Stimulated activated CD8-positive, alpha-beta memory T cell treated with anti-CD3 and anti-CD28 coated beads, Interleukin-2, amount 100 ng/mL, for 1 hour (primary cell): ENCODE data around the gene OR10C1.
"Not testable (repeated sequence)": the region's sequence is repeated elsewhere in the genome, so short reads cannot be mapped to it uniquely, and the experiment has no call there.

Source experiments
- DNase-seq, 2 donors: peaks; one replicate each; pipeline ENCODE4 v3.0.0-alpha.2; 2020; ENCODE audit warnings: low read depth in 2 of 2

OR10C1 gene, protein sequence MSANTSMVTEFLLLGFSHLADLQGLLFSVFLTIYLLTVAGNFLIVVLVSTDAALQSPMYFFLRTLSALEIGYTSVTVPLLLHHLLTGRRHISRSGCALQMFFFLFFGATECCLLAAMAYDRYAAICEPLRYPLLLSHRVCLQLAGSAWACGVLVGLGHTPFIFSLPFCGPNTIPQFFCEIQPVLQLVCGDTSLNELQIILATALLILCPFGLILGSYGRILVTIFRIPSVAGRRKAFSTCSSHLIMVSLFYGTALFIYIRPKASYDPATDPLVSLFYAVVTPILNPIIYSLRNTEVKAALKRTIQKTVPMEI

DNA sequence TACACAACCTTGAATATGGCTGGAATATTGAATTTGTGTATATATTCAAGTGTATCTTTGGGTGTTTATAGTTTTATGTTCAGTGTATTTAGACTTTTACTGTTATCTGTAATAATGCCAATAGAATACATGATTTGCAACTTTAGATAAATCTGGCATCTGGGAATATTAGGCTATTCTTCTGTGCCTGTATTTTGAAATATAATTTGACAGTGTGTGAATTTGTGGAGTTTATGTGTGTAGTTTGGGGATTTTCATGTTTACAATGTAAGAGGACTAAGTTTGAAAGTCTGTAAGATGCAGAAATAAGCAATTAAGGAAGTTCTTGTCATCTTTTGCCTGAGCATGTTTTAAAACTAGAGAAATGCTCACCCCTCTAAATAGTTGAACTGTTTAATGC lies at the start of gene OR10C1:
TSS of gene OR10C1 (plus strand) at position 301 of the 400 bp plus-strand sequence. CDS start 710 bp downstream, outside the sequence.
- no peak for DNase-seq

DNA sequence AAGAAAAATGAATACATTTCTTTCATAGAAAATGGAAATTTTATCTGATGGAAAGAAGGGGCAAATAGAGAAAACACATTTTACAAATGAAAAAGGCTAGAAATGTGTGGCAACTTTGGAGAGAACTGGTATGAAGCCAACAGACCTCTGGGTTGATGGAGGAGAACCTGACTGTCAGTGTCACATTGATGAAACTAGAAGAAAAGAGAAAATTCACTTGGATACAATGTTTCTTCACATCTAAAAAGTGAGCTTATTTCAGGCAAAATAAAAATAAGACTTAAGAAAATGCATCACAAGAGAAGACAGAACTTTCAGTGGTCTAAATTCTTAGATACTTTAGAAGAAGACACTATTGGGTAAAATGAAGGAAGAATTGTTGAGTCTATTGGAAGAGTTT lies 43.8 kb upstream of the OR10C1 start, which contains the start of gene OR12D2:
TSS of gene OR12D2 (plus strand) at position 301 of the 400 bp plus-strand sequence. CDS start 1,069 bp downstream, outside the sequence.
- DNase-seq: no peak

DNA sequence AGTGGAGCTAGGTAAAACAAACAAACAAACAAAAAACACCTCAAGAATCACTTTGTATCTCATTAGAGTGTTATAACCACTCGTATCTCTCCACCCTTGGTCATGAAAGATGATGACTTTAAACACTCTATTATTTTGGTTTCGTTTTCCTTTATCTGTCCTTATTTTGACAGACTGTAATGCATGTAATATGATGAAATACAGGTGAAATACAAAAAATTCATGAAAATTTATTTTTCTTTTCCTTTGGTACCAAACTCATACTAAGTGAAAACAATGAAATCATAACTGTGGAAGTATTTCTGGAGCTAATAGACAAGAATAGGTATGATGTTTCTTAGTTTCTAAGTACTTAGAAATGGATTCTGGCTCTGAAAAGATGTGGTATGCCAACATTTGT lies 39.6 kb upstream of the OR10C1 start:
- DNase-seq: no peak

DNA sequence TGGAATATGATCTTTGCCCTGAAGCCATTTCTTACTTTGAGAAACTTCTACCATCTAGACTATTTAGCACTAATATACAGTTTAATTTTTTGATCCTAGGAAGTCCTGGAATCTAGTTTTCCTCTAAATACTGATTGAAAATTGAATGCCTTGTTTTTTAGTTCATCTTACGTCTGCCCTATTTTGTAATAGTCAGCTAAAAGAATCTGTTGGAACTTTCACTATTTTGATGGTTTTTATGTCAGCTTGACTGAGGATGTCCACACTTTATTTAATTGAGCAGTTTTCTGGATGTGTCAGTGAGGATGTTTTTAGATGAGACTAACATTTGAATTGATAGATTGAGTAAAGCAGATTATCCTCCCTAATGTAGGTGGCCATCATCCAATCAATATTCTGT lies 35.3 kb upstream of the OR10C1 start:
- DNase-seq: no peak

DNA sequence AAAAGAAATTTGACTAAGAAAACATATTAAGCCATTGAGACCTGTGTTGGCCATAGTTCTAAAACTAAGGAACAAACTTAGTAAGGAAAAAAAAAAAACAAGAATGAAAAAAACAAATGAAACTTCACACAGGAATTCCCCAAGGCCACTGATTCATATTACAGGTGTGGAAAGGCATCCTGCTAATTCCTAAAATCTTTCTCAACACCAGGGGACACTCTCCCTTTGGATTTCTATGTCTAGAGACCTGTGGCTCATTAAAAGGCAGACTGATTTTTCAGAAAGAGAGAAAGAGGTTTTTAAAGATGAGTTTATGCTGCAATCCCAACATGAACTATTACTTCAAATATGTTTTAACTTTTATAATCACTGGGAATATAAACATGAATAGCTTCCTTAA lies 24.5 kb upstream of the OR10C1 start, which contains the start of gene OR12D1:
TSS of gene OR12D1 (plus strand) at position 341 of the 400 bp plus-strand sequence.
- no peak for DNase-seq

DNA sequence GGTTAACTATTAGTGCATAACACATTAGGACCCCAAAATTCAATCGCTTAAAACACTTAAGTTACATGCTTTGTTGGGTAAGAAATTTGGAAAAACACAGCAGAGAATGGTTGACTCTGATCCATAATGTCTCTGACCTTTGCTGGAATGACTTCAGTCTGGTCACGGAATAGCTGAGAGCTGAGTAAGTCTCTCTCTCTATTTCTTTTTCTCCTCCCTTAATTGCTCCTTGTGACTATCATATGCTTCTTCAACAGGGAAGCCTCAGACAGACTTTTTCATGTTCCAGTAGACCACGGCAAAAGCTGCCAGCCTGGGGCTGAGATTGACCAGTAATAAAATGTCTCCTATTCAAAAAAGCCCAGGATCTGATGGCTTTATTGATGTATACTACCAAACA lies 19.6 kb upstream of the OR10C1 start:
- no peak for DNase-seq

DNA sequence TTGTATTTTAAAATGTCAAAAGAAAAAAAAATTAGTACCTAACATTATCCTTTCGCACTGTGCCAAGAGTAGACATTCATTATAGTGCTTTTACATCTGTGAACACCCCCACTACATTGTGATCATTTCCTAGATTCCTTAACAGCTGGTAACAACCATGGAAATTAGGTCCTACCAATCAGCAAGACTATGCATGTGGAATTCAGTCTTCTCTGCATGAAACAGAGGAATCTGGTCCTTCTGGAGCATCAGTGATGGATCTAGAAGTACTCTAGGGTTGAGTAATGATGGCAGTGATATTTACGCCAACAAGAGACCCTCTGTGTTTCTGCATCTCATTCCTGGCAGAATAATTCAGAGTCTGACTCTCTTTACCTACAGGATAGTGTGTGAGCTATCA lies 14.9 kb upstream of the OR10C1 start:
- no peak for DNase-seq

DNA sequence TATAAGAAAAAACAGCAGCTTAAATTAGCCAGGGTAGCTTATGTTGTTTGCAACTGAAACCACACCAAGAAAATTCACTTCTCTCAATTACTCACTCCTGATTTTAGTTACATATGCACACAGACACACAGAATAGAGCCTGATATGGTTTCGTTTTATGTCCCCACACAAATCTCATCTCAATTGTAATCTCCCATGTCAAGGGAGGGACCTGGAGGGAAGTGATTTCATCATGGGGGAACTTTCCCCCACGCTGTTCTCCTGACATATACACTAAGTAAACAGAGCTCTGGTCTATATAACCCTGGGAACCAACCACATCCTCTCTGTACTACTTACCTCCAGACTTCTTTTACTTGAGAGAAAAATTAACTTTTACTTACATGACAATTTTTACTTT lies 14.5 kb upstream of the OR10C1 start:
- DNase-seq: no peak

DNA sequence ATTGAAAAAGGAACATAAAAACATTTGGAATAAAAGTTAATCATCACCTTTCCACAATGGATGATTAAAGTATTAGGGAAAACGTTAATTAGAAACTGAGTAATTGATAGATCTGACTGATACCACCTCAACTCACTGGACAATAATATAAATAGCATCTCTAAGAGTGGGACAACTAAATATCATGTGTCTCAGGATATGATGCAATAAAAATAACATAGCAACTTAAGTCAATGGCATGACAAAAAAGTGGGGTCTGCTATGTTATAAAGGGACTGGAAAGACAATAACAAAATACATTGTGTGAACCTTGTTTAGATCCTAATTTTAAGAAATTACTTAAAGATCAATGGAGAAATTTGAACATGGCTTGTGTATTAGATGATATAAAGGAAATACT lies 14.0 kb upstream of the OR10C1 start:
- DNase-seq: no peak

DNA sequence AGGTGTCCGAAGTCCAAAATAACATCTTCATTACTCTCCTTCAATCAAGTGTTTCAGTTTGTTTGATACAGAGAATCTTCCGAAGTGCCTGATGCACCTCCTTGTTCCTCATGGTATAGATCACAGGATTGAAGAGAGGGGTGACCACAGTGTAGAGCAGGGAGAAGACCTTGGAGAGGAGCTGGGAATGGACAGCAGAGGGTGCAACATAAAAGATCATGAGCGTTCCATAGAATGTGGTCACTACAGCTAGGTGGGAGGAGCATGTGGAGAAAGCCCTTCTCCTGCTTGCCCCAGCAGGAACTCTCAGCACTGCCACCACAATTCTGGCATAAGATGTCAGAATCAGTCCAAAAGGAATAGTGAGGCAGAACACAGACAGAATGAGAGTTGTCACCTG lies 12.5 kb upstream of the OR10C1 start:
- DNase-seq: no peak

DNA sequence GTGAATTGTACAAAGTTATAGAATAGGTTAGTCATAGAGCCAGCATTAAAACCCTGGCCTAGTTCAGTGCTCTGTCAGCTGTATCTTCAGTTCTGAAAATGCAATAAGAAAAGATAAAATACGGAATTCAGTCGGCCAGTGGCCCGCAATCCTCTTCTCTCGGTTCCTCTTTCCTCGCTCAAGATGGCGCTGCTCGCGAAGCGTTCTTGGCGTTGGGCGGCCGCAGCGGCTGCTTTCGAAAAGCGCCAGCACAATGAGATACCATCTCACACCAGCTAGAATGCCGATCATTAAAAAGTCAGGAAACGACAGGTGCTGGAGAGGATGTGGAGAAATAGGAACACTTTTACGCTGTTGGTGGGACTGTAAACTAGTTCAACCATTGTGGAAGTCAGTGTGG lies 2.4 kb upstream of the OR10C1 start:
- not testable (repeated sequence) for DNase-seq

DNA sequence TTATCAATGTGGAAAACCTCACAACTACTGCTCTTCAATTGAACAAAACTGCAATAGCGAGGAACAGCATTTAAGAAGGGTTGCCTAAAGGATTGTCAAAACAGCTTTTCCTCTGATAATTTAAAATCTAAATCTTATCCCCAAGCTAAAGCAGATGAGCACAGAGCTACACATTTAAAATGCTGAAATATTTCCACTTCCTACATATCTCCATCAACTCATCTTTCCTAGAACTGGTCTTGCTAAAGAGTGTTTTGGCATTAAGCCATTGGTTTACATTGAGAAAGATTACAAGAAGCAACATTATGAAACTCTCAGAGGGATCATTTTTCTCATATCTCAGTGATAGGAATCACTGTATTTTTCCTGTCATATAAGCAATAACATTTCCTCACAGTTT lies 3.6 kb downstream of the OR10C1 start:
- DNase-seq: no peak

DNA sequence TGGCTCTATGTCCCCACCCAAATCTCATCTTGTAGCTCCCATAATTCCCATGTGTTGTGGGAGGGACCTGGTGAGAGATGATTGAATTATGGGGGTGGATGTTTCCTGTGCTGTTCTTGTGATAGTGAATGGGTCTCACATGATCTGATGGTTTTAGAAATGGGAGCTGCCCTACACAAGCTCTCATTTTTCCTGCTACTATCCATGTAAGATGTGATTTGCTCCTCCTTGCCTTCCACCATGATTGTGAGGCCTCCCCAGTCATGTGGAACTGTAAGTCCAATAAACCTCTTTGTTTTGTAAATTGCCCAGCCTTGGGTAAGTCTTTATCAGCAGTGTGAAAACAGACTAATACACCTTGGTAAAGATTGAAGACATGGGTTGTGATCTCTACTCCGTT lies 4.9 kb downstream of the OR10C1 start:
- DNase-seq: not testable (repeated sequence)

DNA sequence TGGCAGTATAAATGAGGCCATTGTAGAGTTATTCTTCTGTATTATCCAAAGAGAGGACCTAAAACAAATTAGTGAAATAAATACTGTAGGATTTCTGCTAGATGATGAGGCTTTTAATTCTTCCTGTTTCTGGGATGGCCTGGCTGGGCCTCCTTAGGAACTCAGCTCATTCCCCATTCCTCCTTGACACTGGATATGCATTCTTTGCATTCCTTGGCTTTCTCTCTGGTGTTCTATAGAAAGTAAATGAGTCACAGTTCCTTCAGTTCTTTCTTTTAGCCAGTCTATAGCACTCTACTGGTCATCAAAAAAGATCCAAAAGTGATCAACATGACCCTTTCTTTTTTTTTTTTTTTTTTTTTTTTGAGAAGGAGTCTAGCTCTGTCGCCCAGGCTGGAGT lies 8.6 kb downstream of the OR10C1 start:
- no peak for DNase-seq

DNA sequence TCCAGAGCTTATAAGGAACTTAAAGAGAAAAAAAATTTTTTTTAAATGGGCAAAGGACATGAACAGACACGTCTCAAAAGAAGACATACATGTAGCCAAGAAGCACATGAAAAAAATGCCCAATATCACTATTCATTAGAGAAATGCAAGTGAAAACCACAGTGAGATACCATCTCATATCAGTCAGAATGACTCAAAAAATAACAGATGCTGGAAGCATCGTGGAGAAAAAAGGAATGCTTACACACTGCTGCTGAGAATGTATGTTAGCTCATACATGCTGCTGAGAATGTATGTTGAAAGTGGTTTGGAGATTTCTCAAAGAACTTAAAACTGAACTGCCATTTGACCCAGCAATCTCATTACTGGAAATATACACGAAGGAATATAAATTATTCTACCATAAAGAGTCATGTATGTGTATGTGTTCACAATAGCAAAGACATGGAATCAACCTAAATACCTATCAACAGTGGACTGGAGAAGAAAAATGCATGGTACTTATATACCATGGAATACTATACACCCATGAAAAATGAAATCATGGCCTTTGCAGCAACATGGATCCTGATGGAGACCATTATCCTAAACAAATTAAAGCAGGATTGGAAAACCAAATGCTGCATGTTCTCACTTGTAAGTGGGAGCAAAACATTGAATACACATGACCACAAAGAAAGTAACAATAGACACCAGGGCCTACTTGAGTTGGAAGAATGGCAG lies 12.5 kb downstream of the OR10C1 start:
- no peak for DNase-seq

DNA sequence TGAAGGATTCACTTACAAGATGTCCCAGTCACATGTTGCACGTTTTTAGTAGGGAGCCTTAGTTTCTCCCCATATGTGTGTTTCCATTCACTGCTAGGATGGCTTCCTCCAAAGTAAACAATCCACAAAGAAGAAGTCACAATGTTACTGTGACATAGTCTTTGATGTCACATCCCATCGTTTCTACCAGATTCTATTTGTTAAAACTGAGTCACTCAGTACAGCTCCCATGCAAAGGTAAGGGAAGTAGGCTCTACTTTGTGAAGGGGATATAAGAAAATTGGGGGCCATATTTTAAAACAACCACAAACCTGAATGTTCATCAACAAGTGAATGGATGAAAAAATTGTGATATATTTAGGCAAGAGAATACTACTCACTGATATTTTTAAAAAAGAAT lies 17.9 kb downstream of the OR10C1 start, which contains the start of the genes OR11A1 and OR2H1:
TSS of gene OR11A1 (minus strand) at position 101 of the 400 bp plus-strand sequence. CDS start 29,430 bp downstream, outside the sequence.
TSS of gene OR2H1 (plus strand) at position 185 of the 400 bp plus-strand sequence. CDS start 4,615 bp downstream, outside the sequence.
- no peak for DNase-seq

DNA sequence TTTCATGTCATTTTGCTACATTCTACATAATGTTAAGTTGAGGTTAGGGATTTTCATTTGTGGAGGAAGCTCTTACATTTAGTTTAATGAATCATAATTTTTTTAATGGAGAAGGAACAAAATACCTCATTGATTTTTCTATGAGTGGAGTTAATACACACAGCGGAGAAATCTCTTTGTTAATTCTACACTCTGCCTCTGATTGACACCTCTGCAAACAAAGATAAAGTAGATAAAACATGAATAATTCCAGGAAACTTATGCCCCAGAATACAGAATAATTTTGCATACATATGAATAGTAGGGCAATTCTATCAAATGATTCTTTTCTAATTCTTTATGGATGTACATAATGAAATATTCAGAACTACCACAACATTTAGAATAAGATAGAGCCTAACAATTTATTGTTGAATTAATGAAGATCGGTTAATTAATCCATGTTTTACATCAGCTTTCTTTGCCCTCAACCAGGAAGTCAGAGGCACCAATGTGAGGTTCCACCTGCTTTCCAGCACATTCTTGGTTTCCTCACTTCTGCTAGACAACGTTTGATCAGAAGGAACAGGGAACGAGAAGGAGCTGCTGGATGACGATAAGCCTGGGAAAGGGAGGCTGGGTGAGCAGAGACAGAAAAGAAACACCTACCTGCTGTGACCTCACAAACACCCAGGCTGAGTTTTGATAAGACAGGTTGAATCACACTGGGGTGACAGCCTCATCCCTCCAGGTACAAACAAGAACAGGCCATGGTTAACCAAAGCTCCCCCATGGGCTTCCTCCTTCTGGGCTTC lies 22.1 kb downstream of the OR10C1 start:
- no peak for DNase-seq

DNA sequence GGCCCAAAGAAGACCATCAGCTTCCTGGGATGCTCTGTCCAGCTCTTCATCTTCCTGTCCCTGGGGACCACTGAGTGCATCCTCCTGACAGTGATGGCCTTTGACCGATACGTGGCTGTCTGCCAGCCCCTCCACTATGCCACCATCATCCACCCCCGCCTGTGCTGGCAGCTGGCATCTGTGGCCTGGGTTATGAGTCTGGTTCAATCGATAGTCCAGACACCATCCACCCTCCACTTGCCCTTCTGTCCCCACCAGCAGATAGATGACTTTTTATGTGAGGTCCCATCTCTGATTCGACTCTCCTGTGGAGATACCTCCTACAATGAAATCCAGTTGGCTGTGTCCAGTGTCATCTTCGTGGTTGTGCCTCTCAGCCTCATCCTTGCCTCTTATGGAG lies 22.9 kb downstream of the OR10C1 start:
- DNase-seq: no peak

DNA sequence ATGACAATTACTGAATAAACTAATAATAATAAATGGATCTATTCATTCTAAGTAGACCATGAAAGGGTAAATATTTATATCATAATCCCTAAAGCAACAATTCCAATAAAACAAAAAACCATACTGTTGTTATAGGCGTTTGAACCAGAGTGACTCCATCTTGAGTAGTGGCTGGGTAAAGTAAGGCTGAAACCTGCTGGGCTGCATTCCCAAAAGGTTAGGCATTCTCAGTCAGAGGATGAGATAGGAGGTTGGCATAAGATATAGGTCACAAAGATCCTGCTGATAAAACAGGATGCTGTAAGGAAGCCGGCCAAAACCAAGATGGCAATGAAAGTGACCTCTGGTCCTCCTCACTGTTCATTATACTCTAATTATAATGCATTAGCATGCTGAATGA lies 26.2 kb downstream of the OR10C1 start:
- no peak for DNase-seq

DNA sequence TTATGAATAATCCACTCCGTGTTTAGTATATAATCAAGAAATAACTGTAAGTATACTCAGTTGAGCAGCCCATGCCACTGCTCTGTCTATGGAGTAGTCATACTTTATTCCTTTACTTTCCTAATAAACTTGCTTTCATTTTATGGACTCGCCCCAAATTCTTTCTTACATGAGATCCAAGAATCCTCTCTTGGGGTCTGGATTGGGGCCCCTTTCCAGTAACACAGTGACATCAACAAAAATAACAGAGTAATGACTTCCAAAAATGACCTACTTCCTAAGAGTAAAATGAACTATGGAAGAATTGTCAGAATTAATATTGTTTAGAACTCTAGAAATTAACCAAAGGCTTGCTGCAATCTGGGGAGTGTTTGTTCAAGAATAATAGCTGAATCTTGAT lies 26.7 kb downstream of the OR10C1 start:
- DNase-seq: no peak

DNA sequence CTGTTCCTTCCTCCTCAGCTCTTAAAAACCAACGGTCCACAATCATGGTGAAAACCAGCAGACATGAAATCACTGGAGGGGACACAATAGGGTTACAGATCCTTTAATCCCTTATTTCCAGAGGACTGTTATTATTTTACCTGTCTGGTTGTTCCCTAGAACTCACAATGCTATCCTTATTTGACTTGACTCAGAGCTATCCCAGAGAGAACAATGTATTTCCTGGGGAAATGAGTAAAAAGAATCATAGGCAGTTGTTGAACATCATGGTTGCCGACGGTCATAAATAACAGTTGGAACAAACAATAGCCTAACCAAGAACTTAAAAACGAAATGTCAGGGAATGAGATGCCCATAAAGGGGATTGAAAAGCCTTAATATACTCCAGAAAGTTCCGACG lies 27.1 kb downstream of the OR10C1 start:
- DNase-seq: no peak

DNA sequence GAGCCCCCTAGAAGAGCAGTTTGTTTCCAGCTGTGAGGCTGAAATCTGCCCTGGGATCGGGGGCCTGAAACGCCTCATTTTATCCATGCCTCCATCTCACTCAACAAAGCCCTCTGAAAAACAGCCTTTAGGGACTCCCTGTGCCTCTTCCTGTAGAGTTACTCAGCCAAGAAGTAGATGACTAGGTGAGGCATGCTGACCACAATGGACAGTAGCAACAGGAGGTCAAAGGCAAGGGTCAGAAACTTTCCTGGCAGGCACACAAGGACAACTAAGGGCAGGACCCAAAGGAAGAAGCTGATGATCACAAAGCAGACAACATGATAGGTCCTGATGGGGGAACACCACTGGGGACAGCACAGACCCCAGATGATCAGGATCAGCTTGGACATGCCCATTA lies 35.9 kb downstream of the OR10C1 start:
- no peak for DNase-seq
